Ovary (tissue), 3 donors: ENCODE data around the gene SIM1.

Experiments
- CTCF ChIP-seq, 3 donors: fragments of 450-650 bp in 2 of 3; fragments of 200-600 bp in 1 of 3; IDR thresholded peaks; one replicate each; pipeline versions ENCODE4 v1.5.1 to v1.8.0; 2016 to 2022; ENCODE audit warnings: antibody characterized with exemption in 3 of 3, mild to moderate bottlenecking in 1 of 3
- EP300 ChIP-seq: sonication (generic); formaldehyde crosslinking; IDR thresholded peaks from one replicate; pipeline ENCODE4 v1.6.1; 2017; ENCODE audit warnings: antibody characterized with exemption
- donor health status: DM: no; HTN: no; CAD: no.

GRCh38 chr6:100344321-100344720 is 120.4 kb downstream of the SIM1 start:
- TF ChIP-seq EP300 (no peak), CTCF (IDR thresholded peaks at IDR 0.05) (no peak)
